ENCODE measurements around the gene LCN2.

Gene LCN2

GRCh38 chr9:128122809-128123175 is 26.5 kb upstream of the LCN2 start:
- no peak overlapping the region for H3K4me3 ChIP-seq (ENCODE audit: low read length, poor library complexity, severe bottlenecking)
- no peaks in the 10 kb centered on the region for H3F3A ChIP-seq (ENCODE audit: low read depth)
- H3K9me2 ChIP-seq (replicated peaks; ENCODE audit: low read depth, low read length) = no peaks in the 10 kb centered on the region
- H3K9me3 ChIP-seq (ENCODE audit: insufficient read depth, low read depth, low read length) = no peaks in the 10 kb centered on the region
- TF ChIP-seq EZH2phosphoT487 (IDR thresholded peaks at IDR 0.05; ENCODE audit: borderline replicate concordance) = no peak
- no peak for TF ChIP-seq CTCF (conservative IDR thresholded peaks at IDR 0.05; ENCODE audit: low read length)
- peaks cover 32% of the 10 kb centered on the region for H3K79me2 ChIP-seq (ENCODE audit: insufficient read depth, low read length)
- H3K4me1 ChIP-seq (ENCODE audit: insufficient read depth, low read length, poor library complexity, severe bottlenecking) = peaks cover 15% of the 10 kb centered on the region
- peaks cover 10% of the 10 kb centered on the region; the same call in 1 of the 2 replicates for H3K36me3 ChIP-seq (ENCODE audit: insufficient read depth, low read length)
- H3K9ac ChIP-seq (ENCODE audit: low read depth, low read length, poor library complexity, severe bottlenecking) = no peak overlapping the region
- peaks cover 10% of the 10 kb centered on the region for H4K20me1 ChIP-seq (ENCODE audit: insufficient read depth, low read length, poor library complexity, severe bottlenecking)
- H3K27me3 ChIP-seq (ENCODE audit: insufficient read depth, low read length, poor library complexity, severe bottlenecking) = no peaks in the 10 kb centered on the region
- no peak overlapping the region for H3K4me2 ChIP-seq (ENCODE audit: low read depth, low read length, poor library complexity, severe bottlenecking)
- no peak overlapping the region for H2AFZ ChIP-seq (ENCODE audit: low read length)

GRCh38 chr9:128123451-128124080 is 25.7 kb upstream of the LCN2 start:
- no peak overlapping the region for H3K4me3 ChIP-seq (ENCODE audit: low read length, poor library complexity, severe bottlenecking)
- peaks cover 10% of the 10 kb centered on the region for H4K20me1 ChIP-seq (ENCODE audit: insufficient read depth, low read length, poor library complexity, severe bottlenecking)
- H3K4me2 ChIP-seq (ENCODE audit: low read depth, low read length, poor library complexity, severe bottlenecking) = no peak overlapping the region
- H3K9me3 ChIP-seq (ENCODE audit: insufficient read depth, low read depth, low read length) = no peaks in the 10 kb centered on the region
- H3F3A ChIP-seq (ENCODE audit: low read depth) = no peaks in the 10 kb centered on the region
- H2AFZ ChIP-seq (ENCODE audit: low read length) = no peak overlapping the region
- H3K9me2 ChIP-seq (replicated peaks; ENCODE audit: low read depth, low read length) = no peaks in the 10 kb centered on the region
- H3K4me1 ChIP-seq (ENCODE audit: insufficient read depth, low read length, poor library complexity, severe bottlenecking) = peaks cover 17% of the 10 kb centered on the region
- TF ChIP-seq CTCF (conservative IDR thresholded peaks at IDR 0.05; ENCODE audit: low read length) = no peak
- TF ChIP-seq EZH2phosphoT487 (IDR thresholded peaks at IDR 0.05; ENCODE audit: borderline replicate concordance) = no peak
- peaks cover 10% of the 10 kb centered on the region; the same call in 1 of the 2 replicates for H3K36me3 ChIP-seq (ENCODE audit: insufficient read depth, low read length)
- H3K79me2 ChIP-seq (ENCODE audit: insufficient read depth, low read length) = peaks cover 32% of the 10 kb centered on the region
- no peaks in the 10 kb centered on the region for H3K27me3 ChIP-seq (ENCODE audit: insufficient read depth, low read length, poor library complexity, severe bottlenecking)
- H3K9ac ChIP-seq (ENCODE audit: low read depth, low read length, poor library complexity, severe bottlenecking) = no peak overlapping the region

- peaks cover 10% of the 10 kb centered on the region; the same call in 1 of the 2 replicates for H3K36me3 ChIP-seq (ENCODE audit: insufficient read depth, low read length)
Observed at GRCh38 chr9:128124451-128124850, 24.8 kb upstream of the LCN2 start.

More at GRCh38 chr9:128124451-128124850, 24.8 kb upstream of the LCN2 start:
- no peak overlapping the region for H3K4me3 ChIP-seq (ENCODE audit: low read length, poor library complexity, severe bottlenecking)
- H4K20me1 ChIP-seq (ENCODE audit: insufficient read depth, low read length, poor library complexity, severe bottlenecking) = peaks cover 10% of the 10 kb centered on the region
- peak overlapping the region; percentile 92 for H3K4me2 ChIP-seq (ENCODE audit: low read depth, low read length, poor library complexity, severe bottlenecking)
- no peaks in the 10 kb centered on the region for H3K27me3 ChIP-seq (ENCODE audit: insufficient read depth, low read length, poor library complexity, severe bottlenecking)
- no peaks in the 10 kb centered on the region for H3K9me2 ChIP-seq (replicated peaks; ENCODE audit: low read depth, low read length)
- no peak overlapping the region for H2AFZ ChIP-seq (ENCODE audit: low read length)
- no peak overlapping the region for H3K9ac ChIP-seq (ENCODE audit: low read depth, low read length, poor library complexity, severe bottlenecking)
- peaks cover 22% of the 10 kb centered on the region for H3K4me1 ChIP-seq (ENCODE audit: insufficient read depth, low read length, poor library complexity, severe bottlenecking)
- H3K79me2 ChIP-seq (ENCODE audit: insufficient read depth, low read length) = peaks cover 32% of the 10 kb centered on the region
- H3K9me3 ChIP-seq (ENCODE audit: insufficient read depth, low read depth, low read length) = no peaks in the 10 kb centered on the region
- H3F3A ChIP-seq (ENCODE audit: low read depth) = no peaks in the 10 kb centered on the region
- TF ChIP-seq EZH2phosphoT487 (IDR thresholded peaks at IDR 0.05; ENCODE audit: borderline replicate concordance) (no peak), CTCF (conservative IDR thresholded peaks at IDR 0.05; ENCODE audit: low read length) (no peak)

Data from Loucy (cell line).